Loucy (cell line): ENCODE results near the gene MIEF1.
A peak's percentile ranks its signal among the peaks of the same experiment; 100 is the strongest.

ENCODE experiments used
- H2AFZ ChIP-seq: fragments of 200-600 bp; sonication (generic); 2 replicates; pipeline ENCODE4 v1.6.0; 2016; ENCODE audit warnings: antibody characterized with exemption, mild to moderate bottlenecking, low read length, moderate library complexity
- H3F3A ChIP-seq: fragments of 200-600 bp; 2 replicates; pipeline ENCODE4 v1.6.0; 2016; ENCODE audit warnings: antibody characterized with exemption, low read depth, mild to moderate bottlenecking
- H3K27me3 ChIP-seq: fragments of 200-600 bp; sonication (generic); 2 replicates; pipeline ENCODE4 v1.6.1; 2014; ENCODE audit warnings: low read length, mild to moderate bottlenecking; ENCODE audit not compliant: insufficient read depth, poor library complexity, severe bottlenecking
- H3K36me3 ChIP-seq: fragments of 200-600 bp; sonication (generic); 2 replicates; pipeline ENCODE4 v1.6.1; 2016; ENCODE audit warnings: low read length; ENCODE audit not compliant: insufficient read depth
- H3K4me1 ChIP-seq: fragments of 200-600 bp; sonication (generic); 2 replicates; pipeline ENCODE4 v1.5.1; 2014; ENCODE audit warnings: low read length, mild to moderate bottlenecking; ENCODE audit not compliant: insufficient read depth, poor library complexity, severe bottlenecking
- H3K4me2 ChIP-seq: fragments of 200-600 bp; sonication (generic); 2 replicates; pipeline ENCODE4 v1.6.0; 2014; ENCODE audit warnings: antibody characterized with exemption, low read length, low read depth, mild to moderate bottlenecking; ENCODE audit not compliant: poor library complexity, severe bottlenecking
- H3K4me3 ChIP-seq: fragments of 200-600 bp; sonication (generic); 2 replicates; pipeline ENCODE4 v1.5.1; 2014; ENCODE audit warnings: low read length, mild to moderate bottlenecking, mixed read lengths; ENCODE audit not compliant: poor library complexity, severe bottlenecking
- H3K79me2 ChIP-seq: fragments of 200-600 bp; sonication (generic); 2 replicates; pipeline ENCODE4 v1.6.1; 2014; ENCODE audit warnings: low read length; ENCODE audit not compliant: insufficient read depth
- H3K9ac ChIP-seq: fragments of 200-600 bp; sonication (generic); 2 replicates; pipeline ENCODE4 v1.6.0; 2014; ENCODE audit warnings: mild to moderate bottlenecking, low read depth, low read length, moderate library complexity; ENCODE audit not compliant: poor library complexity, severe bottlenecking
- H3K9me2 ChIP-seq: fragments of 200-600 bp; sonication (generic); replicated peaks from 2 replicates; pipeline ENCODE4 v1.6.1; 2016; ENCODE audit warnings: low read depth, low read length, mixed read lengths
- H3K9me3 ChIP-seq: fragments of 200-600 bp; sonication (generic); 2 replicates; pipeline ENCODE4 v1.6.1; 2014; ENCODE audit warnings: mild to moderate bottlenecking, antibody characterized with exemption, low read length, low read depth; ENCODE audit not compliant: insufficient read depth
- H4K20me1 ChIP-seq: fragments of 200-600 bp; sonication (generic); 2 replicates; pipeline ENCODE4 v1.6.0; 2014; ENCODE audit warnings: antibody characterized with exemption, low read length, mild to moderate bottlenecking; ENCODE audit not compliant: insufficient read depth, poor library complexity, severe bottlenecking
- CTCF ChIP-seq: fragments of 200-600 bp; sonication (generic); conservative IDR thresholded peaks from 2 replicates; pipeline ENCODE4 v1.5.1; 2014; ENCODE audit warnings: mild to moderate bottlenecking, antibody characterized with exemption, low read length
- EZH2phosphoT487 ChIP-seq: fragments of 200-600 bp; IDR thresholded peaks from 2 replicates; pipeline ENCODE4 v1.6.1; 2018; ENCODE audit warnings: antibody characterized with exemption, mild to moderate bottlenecking, moderate library complexity, borderline replicate concordance

The MIEF1 gene

GRCh38 chr22:39496131-39496838, 5.8 kb upstream of the MIEF1 start:
- H3K4me1 ChIP-seq, result no peaks in the 10 kb centered on the region
- TF ChIP-seq CTCF, result peak; percentile 88
- no peak for TF ChIP-seq EZH2phosphoT487
- H3K4me3 ChIP-seq, result no peak overlapping the region
- no peaks in the 10 kb centered on the region; the same call in 1 of the 2 replicates for H3F3A ChIP-seq
- no peak overlapping the region for H3K4me2 ChIP-seq
- no peaks in the 10 kb centered on the region for H3K9me3 ChIP-seq
- H3K79me2 ChIP-seq, result no peaks in the 10 kb centered on the region
- no peaks in the 10 kb centered on the region for H4K20me1 ChIP-seq
- H3K36me3 ChIP-seq, result no peaks in the 10 kb centered on the region
- H3K27me3 ChIP-seq, result no peaks in the 10 kb centered on the region
- no peaks in the 10 kb centered on the region for H3K9me2 ChIP-seq
- peak overlapping the region; percentile 82 for H2AFZ ChIP-seq
- H3K9ac ChIP-seq, result no peak overlapping the region

- Histone ChIP-seq H3F3A (no peaks in the 10 kb centered on the region; the same call in 1 of the 2 replicates), H3K27me3 (no peaks in the 10 kb centered on the region), H3K4me3 (no peak overlapping the region), H3K9me3 (no peaks in the 10 kb centered on the region), H2AFZ (no peak overlapping the region), H3K36me3 (no peaks in the 10 kb centered on the region), H4K20me1 (peaks cover under 1% of the 10 kb centered on the region), H3K4me1 (no peaks in the 10 kb centered on the region), H3K79me2 (peaks cover 1% of the 10 kb centered on the region), H3K9me2 (no peaks in the 10 kb centered on the region), H3K9ac (no peak overlapping the region), H3K4me2 (no peak overlapping the region)
- TF ChIP-seq EZH2phosphoT487 (no peak), CTCF (no peak)
These were observed 4.7 kb upstream of the MIEF1 start for GRCh38 chr22:39497429-39497828.

- H3K4me1 ChIP-seq, result peaks cover 5% of the 10 kb centered on the region
- TF ChIP-seq CTCF, result no peak
- TF ChIP-seq EZH2phosphoT487, result no peak
These were observed 3.7 kb upstream of the MIEF1 start for GRCh38 chr22:39498368-39498767.

More at GRCh38 chr22:39498368-39498767, 3.7 kb upstream of the MIEF1 start:
- Histone ChIP-seq H3K79me2 (peaks cover 11% of the 10 kb centered on the region), H3K9me3 (no peaks in the 10 kb centered on the region), H3K4me2 (no peak overlapping the region), H3K9me2 (no peaks in the 10 kb centered on the region), H4K20me1 (peaks cover 10% of the 10 kb centered on the region), H3K27me3 (no peaks in the 10 kb centered on the region), H3K4me3 (no peak overlapping the region), H3K36me3 (no peaks in the 10 kb centered on the region), H3F3A (no peaks in the 10 kb centered on the region; the same call in 1 of the 2 replicates), H2AFZ (no peak overlapping the region), H3K9ac (no peak overlapping the region)
